GM21447 (cell line): Measurements from ENCODE around the gene PRDM4.
"Not testable (repeated sequence)": the region's sequence is repeated elsewhere in the genome, so short reads cannot be mapped to it uniquely, and the experiment has no call there.

Source experiments
- ATAC-seq: cut with Tn5 transposase; IDR thresholded peaks from one replicate; pipeline ENCODE4 v1.9.1; 2021; ENCODE audit not compliant: unreplicated experiment

The PRDM4 gene

DNA sequence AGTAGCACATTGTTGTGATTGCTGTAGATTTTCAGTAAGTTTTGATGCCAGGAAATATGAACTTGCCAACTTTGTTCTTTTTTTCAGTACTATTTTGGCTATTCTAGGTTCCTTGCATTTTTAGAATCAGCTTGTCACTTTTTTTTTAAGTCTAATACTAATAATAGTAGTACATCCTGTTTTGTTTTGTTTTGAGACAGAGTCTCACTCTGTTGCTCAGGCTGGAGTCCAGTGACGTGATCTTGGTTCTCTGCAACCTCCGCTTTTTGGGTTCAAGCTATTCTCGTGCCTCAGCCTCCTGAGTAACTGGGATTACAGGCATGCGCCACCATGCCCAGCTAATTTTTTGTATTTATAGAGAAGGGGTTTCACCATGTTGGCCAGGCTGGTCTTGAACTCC, 58.8 kb downstream of the PRDM4 start:
- ATAC-seq, result no peak

DNA sequence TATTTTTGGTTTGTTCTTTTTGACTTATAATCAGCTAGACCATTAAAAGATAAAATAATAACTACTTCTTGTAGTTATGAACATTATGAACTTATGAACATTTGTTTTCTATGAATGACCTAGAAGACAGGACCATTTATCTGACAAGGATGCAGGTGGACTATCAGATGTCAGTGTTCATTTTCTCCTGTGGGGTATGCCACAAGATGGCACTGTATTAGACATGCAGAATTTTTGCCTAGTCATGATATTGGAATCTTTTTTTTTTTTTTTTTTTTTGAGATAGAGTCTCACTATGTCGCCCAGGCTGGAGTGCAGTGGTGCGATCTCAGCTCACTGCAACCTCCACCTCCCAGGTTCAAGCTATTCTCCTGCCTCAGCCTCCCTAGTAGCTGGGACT, 65.2 kb downstream of the PRDM4 start:
- ATAC-seq, result not testable (repeated sequence)

DNA sequence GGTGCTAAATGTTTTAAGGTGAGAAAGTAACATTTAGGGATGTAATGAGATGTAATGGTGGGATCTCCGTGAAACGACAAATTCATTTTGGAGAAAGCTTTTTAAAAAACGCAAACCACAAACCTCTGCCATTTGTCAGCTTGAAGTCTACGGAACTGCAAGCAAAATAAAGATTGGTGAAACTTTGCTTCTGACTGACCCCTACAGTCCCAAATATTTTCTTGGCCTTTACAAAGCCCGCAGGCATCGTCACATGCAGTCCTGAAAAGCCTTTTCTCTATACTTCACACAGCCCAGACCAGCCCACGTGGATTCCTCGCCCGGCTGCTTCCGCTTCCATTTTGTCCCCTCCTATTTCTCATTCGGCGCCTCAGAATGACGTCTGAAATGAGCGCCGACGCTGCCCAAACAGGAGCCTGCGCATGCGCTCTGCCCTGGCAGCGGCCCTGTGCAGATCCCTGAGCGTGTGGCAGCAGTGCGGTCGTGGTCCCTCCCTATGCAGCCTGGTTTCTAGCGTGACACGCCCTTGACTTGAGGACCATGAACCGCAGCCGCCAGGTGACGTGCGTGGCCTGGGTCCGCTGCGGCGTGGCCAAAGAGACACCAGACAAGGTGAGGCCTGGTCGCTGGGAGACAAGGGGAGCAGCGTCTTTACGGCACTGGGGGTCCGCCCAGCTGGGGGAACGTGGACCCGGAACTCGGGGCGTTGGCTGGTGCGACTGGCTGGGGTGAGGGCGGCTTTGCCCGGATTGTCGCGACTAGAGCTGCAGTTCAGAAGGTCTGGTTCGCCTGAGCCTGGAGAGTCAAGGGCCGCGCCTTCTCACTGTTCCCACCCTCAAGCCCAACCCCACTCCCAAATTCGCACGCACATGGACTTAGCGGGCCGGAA, 75.3 kb downstream of the PRDM4 start, which contains the start of gene PWP1:
TSS of gene PWP1 (plus strand) at position 440 of the 889 bp plus-strand sequence. CDS start at position 541, 101 bp downstream.
- ATAC-seq, result peak; percentile 82

DNA sequence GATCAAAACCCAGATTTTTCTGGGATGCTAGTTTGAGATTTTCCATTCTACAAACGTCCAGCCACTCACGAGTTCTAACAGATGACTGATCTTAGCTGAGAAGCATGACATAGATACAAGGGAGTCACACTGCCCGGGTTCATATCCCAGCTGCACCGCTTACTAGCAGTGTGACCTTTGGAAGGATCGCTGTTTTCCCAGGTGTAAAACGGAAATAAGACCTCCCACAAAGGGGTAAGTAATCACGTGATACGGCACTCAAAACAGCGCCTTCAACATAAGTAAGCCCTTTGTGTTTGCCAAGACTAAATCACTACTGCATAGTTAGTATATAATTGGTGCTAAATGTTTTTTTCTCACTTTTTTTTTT, 76.0 kb downstream of the PRDM4 start:
- no peak for ATAC-seq

DNA sequence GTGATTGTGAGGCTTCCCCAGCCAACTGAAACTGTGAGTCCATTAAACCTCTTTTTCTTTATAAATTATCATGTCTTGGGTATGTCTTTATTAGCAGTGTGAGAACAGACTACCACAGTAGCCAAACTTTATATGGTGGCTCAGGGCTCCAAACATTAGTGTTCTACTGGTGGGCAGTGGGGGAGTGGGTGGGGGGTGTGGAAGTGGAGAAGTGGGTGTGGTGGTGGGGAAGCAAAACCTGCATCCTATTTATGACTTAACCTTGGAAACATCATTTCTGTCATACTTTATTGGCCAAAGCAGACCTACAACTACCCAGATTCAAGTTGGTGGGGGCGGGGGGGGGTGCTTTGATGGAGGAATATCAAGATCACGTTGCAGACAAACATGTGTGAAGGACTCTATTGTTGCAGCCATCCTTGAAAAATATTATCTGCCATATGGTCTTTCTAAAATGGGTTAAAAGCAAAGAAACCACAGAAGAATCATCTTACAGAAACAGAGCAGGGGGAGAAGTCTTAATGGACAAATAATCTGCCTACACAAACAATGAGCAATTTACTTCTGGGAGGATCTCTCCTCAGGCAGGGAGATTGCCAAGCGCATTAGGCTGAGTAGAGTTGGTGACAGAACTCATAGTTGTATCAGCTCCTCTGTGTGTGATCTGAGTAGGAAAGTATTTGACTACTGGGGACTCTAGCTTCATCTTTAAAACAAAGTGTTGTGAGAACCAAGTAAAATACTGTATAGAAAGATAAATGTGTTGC, 76.7 kb downstream of the PRDM4 start:
- ATAC-seq, result no peak
